ENCODE results near the gene CPTP.

The CPTP gene

GRCh38 chr1:1332774-1333480 is 8.3 kb downstream of the CPTP start:
- DNase-seq (ENCODE audit: low read depth in 1 of 2, low spot score in 1 of 2) = no peak

DNA sequence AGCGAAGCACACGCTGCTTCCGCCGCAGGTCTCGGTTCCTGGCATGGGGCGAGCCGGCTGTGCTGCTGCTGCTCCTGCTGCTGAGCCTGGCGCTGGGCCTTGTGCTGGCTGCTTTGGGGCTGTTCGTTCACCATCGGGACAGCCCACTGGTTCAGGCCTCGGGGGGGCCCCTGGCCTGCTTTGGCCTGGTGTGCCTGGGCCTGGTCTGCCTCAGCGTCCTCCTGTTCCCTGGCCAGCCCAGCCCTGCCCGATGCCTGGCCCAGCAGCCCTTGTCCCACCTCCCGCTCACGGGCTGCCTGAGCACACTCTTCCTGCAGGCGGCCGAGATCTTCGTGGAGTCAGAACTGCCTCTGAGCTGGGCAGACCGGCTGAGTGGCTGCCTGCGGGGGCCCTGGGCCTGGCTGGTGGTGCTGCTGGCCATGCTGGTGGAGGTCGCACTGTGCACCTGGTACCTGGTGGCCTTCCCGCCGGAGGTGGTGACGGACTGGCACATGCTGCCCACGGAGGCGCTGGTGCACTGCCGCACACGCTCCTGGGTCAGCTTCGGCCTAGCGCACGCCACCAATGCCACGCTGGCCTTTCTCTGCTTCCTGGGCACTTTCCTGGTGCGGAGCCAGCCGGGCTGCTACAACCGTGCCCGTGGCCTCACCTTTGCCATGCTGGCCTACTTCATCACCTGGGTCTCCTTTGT is 9.1 kb downstream of the CPTP start:
- no peak for DNase-seq (ENCODE audit: low read depth in 1 of 2, low spot score in 1 of 2)

- no peak for DNase-seq (ENCODE audit: low read depth in 1 of 2, low spot score in 1 of 2)
Measured at GRCh38 chr1:1334835-1335234, 10.2 kb downstream of the CPTP start.

DNA sequence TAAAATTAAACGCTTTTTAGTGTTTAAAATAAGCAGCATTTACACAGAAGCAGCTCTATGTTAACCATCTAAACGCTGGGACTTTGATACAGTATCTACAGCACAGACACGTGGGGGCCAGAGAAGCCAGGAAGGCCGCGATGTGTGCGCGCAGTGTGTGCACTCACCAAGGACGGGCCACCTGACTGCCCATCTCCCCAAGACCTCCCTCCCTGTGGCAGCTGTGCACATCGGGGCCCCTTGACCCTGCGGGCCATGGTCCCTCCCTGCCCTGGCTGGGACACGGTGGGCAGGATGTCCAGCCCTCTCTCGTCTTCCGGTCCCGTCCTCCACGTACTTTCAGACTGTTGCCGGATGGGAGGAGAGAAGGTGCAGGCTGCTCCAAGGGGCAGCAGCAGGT is 10.7 kb downstream of the CPTP start:
- no peak for DNase-seq (ENCODE audit: low read depth in 1 of 2, low spot score in 1 of 2)

DNA sequence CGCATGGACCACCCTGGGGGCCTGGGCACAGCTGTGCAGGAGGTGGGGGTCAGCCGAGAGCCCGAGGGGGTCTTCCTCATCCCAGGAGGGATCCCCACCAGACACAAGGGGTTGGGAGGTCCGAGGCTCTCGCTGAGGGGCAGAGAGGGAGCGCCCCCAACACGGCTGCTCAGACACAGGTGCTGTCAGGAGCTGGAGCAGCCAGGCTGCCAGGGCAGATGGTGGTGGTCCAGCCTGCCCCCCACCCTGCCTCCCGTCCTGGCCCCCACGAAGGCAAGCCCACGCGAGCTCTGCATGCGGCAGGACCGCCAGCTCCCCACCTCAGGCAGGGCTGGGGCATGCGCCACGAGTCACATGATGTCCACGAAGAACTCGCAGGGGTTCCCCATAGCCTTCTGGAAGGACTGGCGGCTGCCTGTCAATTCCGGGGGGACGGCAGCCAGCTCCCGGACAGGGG is 11.2 kb downstream of the CPTP start:
- DNase-seq (ENCODE audit: low read depth in 1 of 2, low spot score in 1 of 2) = no peak

GRCh38 chr1:1336446-1336845 is 11.8 kb downstream of the CPTP start:
- DNase-seq (ENCODE audit: low read depth in 1 of 2, low spot score in 1 of 2) = no peak

DNA sequence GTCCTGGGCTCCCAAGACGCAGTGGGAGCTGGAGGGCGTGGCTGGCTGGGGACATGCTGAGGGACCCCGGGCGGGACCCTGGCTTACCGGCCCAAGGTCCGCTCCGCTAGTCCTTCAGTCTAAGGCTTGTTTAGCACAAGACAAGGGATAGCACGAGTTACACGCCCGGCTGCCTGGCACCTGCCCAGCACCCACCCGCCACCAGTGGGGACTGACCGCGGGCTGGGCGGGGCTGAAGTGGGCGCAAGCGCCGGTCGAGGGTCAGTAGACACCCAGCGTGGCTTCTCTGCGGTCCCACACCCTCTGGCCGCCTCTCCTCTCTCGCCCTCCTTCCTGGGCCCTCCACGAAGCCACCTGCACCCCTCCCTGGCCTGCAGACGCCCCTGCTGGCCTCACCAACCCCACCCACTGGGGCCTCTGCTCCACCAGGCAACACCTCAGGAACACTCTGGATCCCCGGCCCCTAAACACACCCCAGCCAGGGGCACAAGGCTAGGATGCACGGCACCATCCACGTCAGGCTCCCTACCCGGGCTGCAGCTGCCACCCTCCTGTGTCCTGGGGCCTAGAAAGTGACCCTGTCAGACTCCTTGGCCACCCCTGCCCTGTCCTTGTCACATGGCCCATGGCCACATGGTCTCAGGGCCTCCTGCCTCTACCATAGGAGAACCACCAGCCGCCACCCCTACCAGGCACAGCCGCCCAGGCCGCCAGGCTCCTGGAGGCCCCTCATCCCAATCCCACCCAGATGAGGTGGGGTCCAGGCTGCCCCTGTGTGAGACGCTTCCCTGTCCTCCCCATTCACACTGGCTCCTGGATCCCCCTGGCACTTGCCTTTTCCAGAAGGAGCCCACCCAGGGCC is 12.6 kb downstream of the CPTP start:
- no peak for DNase-seq (ENCODE audit: low read depth in 1 of 2, low spot score in 1 of 2)

GRCh38 chr1:1337793-1338147 is 13.2 kb downstream of the CPTP start:
- DNase-seq (ENCODE audit: low read depth in 1 of 2, low spot score in 1 of 2) = peak in 1 of 2 donors; percentile 40

- DNase-seq (ENCODE audit: low read depth in 1 of 2, low spot score in 1 of 2) = no peak
Measured at GRCh38 chr1:1338278-1338677, 13.7 kb downstream of the CPTP start.

DNA sequence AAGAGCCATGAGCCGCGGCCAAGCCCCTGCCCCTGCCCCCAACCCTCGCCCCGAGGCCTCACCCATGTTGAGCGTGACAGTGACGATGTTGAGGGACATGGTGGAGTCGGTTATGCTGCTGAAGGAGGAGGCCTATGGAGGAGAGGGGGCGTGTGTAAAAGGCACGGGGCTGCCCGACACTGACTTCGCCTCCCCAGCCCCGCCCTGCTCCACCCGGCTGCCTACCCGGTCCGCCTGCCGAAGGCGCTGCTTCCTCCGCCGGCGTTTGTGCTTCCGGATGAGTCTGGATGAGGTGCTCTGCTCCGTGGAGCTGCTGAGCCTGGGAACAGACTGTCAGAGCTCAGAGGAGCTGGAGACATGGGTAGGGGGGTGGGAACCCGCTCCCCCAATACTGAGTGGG is 15.6 kb downstream of the CPTP start:
- no peak for DNase-seq (ENCODE audit: low read depth in 1 of 2, low spot score in 1 of 2)

DNA sequence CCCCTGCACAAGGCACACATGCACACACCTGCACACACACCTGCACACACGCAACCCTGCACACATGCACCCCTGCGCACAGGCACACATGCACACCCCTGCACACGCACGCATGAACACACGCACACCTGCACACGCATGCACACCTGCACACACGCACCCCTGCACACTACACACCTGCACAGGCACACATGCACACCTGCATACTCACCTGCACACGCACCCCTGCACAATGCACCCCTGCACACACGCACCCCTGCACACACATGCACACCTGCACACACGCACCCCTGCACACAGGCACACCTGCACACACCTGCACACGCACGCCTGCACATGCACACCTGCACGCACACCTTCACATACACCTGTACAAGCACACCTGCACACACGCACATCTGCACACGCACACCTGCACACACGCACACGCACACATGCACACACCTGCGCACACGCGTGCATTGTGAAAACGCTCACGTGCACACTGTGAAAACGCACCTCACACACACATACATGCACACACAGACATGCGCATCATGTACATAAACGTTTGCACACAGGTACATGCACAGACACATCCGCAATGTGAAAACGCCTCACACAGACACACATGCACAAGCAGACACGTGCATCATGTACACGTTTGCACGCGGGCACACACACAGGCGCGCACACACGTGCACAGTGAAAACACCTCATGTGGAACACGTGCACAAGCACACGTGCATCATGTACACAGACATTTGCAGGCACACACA is 16.4 kb downstream of the CPTP start:
- no peak for DNase-seq (ENCODE audit: low read depth in 1 of 2, low spot score in 1 of 2)

- DNase-seq (ENCODE audit: low read depth in 1 of 2, low spot score in 1 of 2) = no peak
Measured at GRCh38 chr1:1341549-1342021, 17.0 kb downstream of the CPTP start.

- DNase-seq (ENCODE audit: low read depth in 1 of 2, low spot score in 1 of 2) = no peak
Measured at GRCh38 chr1:1342061-1342562, 17.5 kb downstream of the CPTP start.

GRCh38 chr1:1342584-1343115 is 18.0 kb downstream of the CPTP start:
- no peak for DNase-seq (ENCODE audit: low read depth in 1 of 2, low spot score in 1 of 2)

DNA sequence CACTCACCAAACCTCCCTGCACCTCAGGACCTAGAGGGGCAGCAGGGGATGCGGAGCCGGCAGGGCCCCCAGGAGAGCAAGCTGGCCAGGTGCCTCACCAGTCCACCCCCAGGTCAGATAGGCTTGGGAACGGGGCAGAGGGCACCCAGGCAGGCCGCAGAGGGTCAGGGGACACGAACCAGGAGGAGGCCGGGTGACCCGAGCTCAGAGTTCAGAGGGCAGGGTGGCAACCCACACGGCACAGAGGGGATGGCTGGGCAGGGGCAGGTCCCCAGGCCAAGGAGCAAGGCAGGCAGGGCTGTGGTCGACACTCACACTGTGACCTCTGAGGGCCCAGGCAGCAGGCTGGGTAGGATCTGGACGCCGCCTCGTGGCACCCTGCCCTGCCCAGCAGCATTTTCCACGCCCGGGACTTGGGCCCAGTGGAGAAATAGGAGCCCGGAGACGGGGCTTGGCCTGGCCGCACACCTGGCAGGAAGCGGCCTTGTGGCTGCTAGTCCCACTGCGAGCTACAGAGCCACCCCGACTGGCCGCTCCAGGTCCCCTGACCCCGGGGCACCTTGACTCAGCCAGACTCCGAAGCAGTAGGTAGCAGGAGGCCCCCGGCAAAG is 19.3 kb downstream of the CPTP start:
- DNase-seq (ENCODE audit: low read depth in 1 of 2, low spot score in 1 of 2) = no peak

GRCh38 chr1:1344655-1345361 is 20.2 kb downstream of the CPTP start:
- DNase-seq (ENCODE audit: low read depth in 1 of 2, low spot score in 1 of 2) = peak in 1 of 2 donors; percentile 29

DNA sequence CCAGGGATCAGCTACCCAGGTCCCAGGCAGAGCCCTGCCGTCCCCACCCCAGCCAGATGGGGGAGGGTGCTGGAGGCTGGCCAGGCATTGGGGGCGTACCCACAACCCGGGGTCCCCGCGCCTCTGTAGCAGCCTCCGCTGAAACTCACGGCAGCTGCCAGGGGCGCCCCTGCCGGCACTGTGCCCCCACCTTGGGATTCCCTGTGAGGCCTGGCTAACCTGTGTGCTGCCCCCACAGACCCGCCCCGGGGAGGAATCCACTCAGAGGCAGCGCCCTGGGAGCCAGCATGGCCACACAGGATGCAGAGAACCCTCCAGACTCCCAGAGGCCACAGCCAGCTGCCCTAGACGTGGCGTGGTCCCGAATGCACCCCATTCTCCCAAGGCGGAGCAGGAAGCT is 20.8 kb downstream of the CPTP start:
- DNase-seq (ENCODE audit: low read depth in 1 of 2, low spot score in 1 of 2) = no peak

DNA sequence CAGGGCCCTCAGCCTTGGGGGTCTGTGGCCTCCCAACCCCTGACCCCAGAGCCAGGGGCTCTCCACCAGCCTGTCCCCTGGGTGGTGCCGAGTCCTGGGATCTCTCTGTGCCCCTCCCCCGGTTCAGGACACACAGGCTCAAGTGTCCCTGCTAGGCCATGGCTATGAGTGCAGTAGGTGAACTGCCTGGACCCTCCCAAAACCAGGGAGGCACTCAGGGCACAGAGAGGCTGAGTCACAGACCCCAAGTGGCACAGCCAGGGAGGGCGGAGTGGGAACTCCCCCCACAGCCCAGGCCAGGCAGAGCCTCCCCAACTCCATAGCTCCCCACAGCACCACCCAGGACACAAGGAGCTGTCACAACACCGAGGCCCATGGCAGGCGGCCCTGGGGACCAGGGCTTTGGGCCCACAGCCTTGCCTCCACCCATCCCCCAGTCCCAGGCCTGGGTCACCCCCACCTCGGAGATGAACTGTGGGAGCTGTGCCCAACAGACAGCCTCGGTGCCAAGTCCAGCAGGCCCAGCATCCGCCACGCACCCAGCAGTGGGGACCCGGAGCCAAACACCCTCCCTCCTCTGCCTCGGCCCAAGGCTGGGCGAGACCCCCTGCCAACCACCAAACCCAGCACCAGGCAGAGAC is 21.4 kb downstream of the CPTP start:
- DNase-seq (ENCODE audit: low read depth in 1 of 2, low spot score in 1 of 2) = no peak

- DNase-seq (ENCODE audit: low read depth in 1 of 2, low spot score in 1 of 2) = no peak
Measured at GRCh38 chr1:1346501-1346890, 21.9 kb downstream of the CPTP start.
